Activated CD4-positive, alpha-beta T cell treated with anti-CD3 and anti-CD28 coated beads for 24 hours (primary cell): ENCODE results near the gene CHRNA4.

Source experiments
- DNase-seq, 2 donors: peaks; one replicate each; pipeline ENCODE4 v3.0.0-alpha.2; 2020; ENCODE audit warnings: low read depth in 2 of 2

CHRNA4 gene

DNA sequence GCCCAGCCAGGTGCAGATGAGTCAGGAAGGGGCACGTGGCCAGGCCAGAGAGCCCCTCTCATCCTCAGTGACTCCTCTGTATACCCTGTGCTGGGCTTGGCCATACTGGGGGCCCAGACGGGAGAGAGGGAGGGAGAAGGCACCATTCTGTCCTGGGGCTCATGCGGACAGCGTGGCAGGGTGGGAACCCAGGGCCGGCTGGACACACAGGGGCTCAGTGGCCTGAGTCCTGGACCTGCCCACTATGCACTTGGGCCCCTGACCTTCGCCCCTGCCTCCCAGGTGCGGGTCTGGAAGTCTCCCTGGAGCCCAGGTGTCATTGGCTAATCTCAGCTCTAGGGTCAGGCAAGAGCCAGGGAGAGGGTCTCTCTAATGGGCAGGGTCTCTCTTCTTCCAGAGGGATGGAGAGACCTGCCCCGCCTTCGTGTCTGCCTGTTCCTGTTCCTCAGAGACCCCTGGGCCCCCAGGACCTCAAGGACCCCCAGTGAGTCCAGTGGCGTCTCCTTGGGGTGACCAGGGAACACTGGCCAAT is 40.5 kb downstream of the CHRNA4 start:
- no peak for DNase-seq

DNA sequence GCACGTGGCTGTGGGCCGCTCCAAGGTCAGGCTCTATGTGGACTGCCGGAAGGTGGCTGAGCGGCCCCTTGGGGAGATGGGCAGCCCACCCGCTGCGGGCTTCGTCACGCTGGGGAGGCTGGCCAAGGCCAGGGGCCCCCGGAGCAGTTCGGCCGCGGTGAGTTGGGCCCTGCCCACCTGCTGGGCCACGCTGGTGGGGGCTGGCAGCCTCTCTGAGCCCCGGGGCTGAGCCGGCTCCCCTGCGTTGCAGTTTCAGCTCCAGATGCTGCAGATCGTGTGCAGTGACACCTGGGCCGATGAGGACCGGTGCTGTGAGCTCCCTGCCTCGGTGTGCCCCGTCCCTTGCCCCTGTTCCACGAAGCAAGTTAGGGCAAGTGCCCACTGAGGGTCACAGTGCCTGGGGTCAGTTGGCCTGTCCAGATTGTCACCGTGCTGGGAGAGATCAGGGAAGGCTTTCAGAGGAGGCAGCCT is 41.1 kb downstream of the CHRNA4 start:
- no peak for DNase-seq

DNA sequence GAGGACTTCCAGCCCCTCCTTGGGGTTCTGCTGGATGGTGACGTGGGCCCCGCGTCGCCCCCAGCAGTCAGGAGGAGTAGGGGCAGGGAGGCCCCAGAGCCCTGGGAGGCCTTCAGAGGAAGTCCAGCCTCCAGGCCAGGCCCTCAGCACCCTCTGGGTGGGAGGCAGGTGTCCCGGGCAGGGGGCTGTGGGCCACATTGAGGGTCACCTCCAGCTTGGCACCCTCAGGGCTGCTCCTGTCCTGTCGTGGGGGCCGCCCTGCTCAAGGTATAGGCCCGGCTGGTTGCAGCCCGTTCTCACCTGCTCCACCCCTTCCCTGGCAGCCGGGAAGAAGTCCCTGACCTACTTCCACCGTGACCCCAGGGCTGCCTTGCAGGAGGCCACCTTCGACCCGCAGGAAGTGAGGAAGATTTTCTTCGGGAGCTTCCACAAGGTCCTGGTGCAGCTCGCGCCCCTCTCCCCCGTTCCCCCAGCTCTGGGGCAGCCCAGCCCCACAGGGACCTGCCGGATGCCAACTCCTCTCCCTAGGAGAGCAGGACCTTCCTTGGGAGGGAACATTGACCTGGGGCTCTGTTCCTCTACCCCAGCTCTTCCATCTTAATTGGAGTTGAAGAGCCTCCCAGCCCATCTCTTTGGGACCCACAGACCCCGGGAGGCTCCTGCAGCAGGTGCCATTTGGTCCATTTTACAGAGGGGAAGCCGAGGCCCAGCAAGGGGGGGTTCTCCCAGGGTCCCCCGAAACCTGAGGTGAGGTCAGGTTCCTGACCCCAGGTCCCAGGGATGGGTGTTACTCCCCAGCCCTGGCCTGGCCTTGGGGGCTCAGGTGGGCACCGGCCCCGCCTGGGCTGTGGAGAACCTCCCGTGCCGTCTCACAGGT is 41.7 kb downstream of the CHRNA4 start:
- no peak for DNase-seq

DNA sequence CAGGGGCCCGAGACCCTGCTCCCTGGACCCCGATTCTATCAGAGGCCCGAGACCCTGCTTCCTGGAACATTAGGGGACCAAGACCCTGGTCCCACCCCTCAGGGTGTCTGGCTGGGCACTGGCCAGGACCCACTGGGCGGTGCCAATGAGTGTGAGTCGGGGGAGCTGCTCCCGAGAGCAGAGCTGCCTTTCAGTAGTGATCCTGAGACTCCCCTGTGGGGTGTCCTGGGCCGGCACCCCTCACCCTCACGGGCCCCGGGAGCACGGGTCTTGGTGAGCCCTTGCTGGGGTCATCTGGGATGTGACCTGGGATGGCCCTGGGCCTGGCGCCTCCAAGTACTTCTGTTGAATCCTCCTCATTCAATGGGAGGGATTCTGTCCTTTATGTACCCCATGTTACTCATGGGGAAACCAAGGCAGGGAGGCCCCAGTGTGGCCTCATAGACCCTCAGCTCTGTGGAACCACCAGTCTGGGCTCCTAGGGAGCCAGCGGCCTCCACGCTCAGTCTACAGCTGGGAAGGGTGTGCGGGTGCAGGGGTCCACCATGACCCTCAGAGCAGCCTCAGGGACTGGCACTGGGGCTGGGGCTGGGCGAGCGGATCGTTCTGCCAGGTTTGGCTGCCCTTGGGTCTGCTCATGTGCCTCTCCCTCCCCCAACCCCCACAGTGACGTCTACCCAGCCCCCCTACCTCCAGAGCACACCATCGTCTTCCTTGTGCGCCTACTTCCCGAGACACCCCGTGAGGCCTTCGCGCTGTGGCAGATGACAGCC is 42.6 kb downstream of the CHRNA4 start:
- no peak for DNase-seq

DNA sequence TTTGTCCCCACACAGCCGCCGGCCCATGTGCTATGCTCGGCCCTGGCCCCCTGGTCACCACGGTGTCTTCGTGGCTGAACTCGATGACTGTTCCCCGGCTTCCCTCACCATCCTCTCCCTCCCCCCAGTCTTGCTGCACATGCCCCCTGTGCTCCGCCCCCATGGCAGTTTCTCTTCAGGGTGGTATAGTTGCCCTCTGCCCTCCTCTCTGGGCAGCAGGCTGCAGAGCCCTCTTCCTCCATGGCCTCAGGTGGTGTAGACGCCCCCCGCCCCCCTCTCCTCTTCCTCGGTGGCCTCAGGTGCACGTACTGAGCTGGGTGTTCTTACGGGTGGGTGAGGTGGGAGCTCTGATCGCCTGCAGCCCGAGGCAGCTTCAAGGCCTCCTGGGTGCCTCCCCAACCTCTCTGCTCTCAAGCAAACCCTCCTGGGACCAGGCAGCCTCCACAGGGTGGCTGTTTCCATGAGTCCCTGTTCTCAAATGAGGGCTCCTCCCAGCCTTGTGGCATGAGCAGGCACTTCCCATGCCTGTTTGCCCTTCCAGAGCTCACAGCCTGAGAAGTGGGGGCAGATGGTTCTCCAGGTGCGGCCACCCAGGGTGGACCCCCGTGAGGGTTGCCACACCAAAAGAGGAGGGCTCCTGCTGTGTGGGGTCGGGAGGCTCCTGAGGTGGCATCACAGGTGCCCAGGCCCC is 43.4 kb downstream of the CHRNA4 start:
- DNase-seq: no peak

DNA sequence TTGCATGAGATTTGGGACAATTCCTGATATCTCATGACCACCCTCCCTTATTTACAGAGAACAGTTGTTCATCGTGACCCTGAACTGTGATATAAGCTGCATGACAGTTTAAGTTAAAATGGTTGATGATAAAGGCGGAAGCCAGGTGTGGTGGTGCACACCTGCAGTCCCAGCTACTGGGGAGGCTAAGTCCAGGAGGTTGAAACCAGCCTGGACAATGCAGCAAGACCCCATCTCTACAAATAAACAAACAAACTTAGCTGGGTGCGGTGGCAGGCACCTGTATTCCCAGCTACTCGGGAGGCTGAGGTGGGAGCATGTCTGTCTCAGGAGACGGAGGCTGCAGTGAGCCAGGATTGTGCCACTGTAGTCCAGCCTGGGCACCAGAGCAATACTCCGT is 44.1 kb downstream of the CHRNA4 start:
- no peak for DNase-seq

DNA sequence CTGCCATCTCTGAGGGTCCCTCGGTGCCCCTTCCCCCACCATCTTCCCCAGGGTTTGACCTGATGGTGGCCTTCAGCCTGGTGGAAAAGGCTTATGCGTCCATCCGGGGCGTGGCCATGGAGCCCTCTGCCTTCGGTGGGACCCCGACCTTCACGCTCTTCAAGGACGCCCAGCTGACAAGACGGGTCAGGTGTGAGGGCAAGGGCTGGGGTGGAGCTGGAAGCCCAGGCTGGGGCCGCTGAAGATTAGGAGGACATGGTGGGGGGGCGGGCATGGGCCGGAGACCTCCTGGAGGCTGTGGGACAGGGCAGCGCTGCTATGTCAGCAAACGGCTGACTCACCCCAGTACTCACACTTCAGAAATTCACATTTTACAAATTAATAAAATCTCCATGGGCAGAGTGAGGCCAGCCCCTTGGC is 44.6 kb downstream of the CHRNA4 start:
- DNase-seq: no peak

DNA sequence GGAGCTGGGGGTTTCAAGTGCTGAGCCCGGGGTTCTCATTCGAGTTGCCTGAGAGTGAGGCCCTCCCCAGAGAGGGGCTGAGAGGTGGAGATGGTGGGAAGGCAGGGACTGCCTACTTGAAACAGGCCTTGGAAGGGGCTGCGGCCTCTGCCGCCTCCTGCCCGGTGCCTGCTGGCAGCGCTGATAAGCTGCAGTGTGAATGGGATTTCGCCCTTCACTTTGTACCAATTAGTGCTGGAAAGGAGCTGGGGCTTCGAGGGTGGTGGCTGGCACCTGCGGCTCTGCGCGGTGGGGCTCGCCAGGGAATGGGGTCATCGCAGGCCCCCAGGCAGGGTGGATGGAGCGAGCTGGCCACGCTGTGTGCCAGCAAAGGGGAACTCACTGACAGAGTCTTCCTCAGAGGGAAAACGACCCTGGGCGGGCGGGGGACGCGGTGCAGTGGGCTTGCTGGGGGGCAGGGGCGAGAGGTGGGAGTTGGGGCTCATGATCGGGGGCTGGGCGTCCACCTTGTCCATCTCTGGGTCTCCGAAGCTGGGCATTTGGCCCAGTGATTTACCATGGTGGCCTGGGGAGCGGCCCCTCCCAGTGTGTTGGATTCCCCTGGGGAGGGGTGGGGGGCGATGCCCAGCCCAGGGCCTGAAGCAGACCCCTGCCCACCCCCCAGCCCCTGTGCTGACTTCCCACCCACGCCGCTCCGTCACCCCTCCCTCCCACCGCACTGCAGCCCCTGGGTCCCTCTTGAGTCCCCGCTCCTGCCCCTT is 45.2 kb downstream of the CHRNA4 start:
- no peak for DNase-seq

DNA sequence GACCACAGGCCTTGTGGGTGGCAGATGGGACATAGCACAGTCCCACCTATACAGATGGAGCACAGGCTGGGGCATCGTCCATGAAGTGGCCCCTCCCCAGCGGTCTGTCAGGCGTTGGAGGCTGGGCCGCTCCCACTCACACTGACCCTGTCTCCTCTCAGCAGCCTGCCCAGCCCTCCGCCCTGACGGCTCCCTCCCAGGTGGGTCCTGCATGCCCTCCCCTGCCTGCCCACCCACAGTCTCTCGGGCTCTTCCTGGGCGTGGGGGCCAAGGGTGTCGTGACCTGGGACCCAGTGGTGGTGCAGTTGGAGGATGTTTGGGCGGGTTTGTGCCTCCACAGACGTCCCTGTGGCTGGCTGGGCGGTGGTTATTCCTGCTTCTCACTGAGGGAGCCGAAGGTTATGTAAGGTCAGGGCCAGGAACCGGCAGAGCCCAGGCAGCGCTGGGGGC is 45.9 kb downstream of the CHRNA4 start:
- DNase-seq: no peak

DNA sequence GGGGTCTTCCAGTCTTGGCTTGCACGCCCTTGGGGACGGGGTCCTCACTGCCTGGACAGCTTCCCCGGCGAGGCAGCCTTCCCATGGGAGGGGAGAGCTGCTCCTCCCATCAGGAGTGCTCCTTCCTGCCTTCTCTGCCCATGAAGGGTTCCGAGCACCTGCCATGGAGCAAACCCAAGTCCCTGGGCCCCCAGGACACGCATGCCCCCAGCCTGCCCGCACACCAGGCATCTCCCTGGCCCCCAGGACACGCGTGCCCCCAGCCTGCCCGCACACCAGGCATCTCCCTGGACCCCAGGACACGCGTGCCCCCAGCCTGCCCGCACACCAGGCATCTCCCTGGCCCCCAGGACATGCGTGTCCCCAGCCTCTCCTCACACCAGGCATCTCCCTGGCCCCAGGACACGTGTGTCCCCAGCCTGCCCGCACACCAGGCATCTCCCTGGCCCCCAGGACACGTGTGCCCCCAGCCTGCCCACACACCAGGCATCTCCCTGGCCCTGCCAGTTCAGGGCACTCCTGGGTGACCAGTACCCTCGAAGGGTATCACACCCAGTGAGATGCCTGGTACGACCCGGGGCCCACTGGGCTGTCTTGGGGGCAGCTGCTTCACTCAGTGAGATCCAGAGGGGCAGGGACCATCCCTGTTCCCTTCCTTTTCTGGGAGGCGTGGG is 46.4 kb downstream of the CHRNA4 start:
- no peak for DNase-seq

DNA sequence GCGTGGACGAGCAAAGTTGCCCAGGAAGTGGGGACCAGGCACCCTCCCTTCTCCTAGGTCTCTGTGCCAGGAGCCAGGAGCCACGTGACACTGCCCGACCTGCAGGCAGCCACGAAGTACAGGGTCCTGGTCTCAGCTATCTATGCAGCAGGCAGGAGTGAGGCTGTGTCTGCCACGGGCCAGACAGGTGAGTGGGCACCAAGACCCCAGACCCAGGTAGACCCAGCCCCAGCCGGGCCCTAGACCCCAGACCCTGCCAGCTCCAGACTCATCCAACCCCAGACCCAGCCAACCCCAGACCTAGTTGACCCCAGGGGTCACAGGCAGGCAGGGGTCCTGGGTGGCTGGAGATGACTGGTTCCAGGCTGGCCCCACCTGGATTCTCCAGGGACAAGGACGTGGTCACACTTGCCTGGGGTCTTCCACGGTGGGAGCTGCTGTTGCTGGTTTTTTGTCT is 47.1 kb downstream of the CHRNA4 start:
- no peak for DNase-seq

DNA sequence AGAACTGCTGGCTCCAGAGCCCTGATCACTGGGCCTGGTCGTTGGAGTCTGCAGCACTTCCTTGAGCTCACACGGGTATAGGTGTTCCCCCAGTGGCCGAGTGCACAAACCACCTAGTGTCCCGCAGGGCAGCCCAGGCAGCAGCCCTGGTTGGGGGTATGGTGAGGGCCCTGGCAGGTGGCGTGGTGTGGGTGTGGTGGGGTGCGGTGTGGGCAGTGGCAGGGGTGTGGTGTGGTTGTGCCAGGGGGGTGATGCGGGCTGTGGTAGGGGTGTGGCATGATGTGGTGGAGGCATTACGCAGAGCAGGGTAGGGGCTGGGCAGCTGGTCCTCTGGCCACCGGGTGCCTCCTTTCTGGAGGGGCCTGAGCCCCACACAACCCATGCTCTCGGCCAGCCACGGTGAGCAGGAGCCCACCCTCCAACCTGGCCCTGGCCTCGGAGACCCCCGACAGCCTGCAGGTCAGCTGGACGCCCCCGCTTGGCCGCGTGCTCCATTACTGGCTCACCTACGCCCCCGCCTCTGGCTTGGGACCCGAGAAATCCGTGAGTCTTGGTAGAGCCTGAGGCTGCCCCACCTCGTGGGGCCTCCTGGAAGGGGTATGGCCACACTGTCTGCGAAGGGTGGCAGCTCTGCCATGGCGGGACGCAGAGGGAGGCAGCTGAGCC is 47.7 kb downstream of the CHRNA4 start:
- DNase-seq: no peak

DNA sequence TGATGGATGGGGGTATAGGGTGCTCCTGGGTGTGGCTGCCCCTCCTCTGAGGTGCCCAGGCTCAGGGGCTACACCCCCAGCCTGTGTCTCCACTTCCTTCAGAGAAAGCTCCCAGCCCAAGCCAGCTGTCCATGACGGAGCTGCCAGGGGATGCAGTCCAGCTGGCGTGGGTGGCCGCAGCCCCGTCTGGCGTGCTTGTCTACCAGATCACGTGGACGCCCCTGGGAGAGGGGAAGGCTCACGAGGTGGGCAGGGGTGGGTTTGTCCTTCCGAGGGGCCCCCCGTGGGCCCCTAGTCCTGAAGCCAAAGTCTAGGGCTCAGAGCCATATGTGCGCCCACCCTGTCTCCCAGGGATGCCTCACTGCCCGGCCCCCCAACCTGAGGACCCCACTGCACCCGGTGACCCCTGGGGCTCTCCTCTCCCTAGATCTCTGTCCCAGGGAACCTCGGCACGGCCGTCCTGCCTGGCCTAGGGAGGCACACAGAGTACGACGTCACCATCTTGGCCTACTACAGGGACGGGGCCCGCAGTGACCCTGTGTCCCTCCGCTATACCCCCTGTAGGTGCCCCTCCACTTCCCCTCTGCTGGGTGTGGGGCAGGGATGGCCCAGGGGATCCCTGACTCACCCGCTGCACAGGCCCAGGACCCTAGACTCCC is 48.3 kb downstream of the CHRNA4 start:
- no peak for DNase-seq

DNA sequence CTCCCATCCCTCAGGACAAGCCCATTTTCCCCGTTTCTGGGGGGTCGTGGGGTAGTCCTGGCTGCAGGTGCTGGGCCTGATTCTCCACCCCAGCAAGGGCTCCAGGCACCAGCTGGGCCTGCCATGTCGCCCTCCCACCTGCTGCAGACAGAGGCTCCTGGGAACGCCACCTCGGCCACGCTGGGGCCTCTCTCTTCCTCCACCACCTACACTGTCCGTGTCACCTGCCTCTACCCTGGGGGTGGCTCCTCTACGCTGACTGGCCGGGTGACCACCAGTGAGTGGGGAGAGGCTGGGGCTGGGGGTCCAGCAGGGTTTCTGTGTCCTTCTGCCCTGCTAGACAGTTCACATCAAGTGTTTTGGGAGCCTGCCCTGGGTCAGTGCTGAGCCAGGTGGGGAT is 48.9 kb downstream of the CHRNA4 start:
- DNase-seq: no peak

DNA sequence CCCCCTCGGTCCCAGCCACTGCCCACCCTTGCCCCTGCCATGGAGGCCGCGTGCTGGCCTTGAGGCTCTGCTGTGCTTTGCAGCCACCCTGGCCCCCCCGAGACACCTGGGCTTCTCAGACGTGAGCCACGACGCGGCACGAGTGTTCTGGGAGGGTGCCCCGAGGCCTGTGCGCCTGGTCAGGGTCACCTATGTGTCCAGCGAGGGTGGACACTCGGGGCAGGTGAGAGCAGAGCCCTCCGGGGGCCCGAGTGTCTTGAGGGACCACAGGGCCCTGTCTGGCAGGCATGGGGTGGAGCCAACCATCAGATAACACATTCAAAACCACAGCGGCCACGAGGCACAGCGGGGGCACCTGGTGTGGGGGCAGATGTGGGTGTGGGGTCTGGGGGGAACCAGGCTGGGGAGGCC is 49.3 kb downstream of the CHRNA4 start:
- DNase-seq: no peak

DNA sequence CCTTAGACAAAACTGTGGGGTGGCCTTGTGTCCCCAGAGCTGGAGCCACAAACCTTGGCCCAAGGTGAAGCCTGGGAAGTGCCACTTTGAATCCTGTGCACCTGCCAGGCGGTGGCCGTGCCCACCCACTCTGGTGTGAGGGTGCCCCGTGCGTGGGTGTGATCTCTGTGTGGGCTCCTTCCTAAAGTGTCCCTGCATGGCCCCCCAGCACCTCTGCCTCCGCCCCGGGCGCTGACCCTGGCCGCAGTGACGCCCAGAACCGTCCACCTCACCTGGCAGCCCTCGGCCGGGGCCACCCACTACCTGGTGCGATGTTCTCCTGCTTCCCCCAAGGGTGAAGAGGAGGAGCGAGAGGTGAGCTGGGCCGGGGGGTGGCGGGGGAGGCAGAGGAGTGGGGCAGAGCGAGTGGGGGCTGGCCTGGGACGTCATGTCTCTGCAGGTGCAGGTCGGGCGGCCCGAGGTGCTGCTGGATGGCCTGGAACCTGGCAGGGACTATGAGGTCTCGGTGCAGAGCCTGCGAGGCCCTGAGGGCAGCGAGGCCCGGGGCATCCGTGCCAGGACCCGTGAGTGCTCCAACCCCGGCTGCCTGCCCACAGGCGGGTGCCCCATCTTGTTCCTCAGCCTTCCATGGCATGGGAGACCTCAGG is 49.8 kb downstream of the CHRNA4 start:
- no peak for DNase-seq

DNA sequence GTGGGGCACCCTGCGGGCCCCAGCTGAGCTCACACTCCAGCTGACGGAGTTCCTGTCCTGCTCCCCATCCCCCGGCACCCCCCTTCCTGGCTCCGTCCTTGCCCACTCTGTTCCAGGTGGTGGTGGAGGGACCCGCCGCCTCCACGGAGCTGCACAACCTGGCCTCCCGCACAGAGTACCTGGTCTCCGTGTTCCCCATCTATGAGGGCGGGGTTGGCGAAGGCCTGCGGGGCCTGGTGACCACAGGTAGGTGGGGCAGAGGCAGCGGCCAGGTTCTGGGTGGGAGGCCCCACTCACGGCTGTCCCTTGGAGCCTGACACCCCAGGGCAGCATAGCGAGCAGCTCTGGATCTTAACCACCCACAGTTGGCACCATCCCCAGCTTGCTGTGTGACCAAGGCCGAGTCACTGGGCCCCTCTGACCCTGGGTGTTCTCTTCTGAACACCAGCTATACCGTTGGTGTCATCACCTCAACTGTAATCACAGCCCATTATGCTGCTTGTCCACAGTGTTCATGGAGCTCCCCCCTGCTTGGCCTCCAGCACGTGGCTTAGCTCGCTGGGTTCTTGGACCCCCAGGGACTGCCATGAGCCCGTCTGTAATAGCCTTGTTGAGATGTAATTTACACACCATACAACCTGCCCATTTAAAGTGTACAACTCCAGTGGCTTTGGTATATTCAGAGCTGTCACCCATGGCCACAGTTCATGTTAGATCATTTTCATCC is 50.7 kb downstream of the CHRNA4 start:
- DNase-seq: no peak
